Hematopoietic multipotent progenitor cell treated with erythropoietin and hydrocortisone succinate and interleukin-3 and kit ligand, for 8 days (in vitro differentiated cells): Measurements from ENCODE around the gene RAMACL.
"Not testable (repeated sequence)": the region's sequence is repeated elsewhere in the genome, so short reads cannot be mapped to it uniquely, and the experiment has no call there.

ENCODE experiments used
- DNase-seq: peaks from one replicate; pipeline ENCODE4 v3.0.0-alpha.2; 2015

RAMACL gene

DNA sequence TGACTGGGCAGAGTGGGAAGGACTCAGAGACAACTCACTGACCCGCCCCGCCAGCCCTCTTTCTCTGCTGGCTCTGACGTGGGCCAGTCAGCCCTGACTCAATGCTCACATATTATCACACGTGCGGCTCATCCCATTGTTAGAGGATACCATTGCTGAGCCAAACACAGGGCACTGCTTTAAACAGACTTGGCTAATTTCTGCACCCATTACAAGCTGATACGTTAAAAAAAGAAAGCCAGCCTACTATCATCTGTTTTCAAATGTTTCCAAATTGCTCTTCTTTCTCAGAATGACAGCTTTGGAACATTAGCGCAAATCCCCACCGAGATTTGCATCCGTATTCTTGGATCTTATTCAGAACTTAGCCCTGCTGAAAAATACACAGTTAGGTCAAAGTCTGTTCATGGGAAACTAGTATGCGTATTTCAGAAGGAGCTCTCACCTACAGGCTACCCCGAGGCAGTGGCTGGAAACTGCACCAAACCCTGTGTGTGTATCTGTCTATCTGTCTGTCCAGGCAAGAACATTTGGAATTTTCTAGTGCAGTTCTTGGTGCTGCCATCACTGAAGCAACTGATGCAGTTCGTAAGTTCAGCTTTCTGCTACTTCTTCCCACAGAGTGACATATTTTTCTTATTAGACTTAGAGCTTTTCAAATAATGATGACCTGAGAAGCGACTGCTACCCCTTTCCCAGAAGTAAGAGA lies 32.8 kb downstream of the RAMACL start:
- DNase-seq: no peak

DNA sequence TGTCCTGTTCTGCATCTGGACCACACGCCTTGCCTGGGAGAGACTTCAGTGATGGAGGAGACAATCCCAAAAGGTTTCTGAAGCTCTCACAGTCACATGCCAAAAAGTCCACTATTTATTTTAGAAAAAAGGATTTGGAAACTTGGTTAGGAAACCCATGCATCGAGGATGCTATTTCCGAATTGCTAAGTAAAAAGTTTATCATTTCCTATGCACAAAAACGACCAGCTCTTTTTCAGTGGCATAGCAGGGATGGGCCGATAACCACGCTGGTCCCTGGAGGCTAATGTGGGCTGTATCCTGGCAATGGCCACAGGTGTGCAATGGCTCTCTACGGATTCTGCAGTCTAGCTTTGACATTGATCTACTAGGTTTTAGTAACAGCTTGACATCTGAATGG lies 33.9 kb downstream of the RAMACL start:
- DNase-seq: no peak

DNA sequence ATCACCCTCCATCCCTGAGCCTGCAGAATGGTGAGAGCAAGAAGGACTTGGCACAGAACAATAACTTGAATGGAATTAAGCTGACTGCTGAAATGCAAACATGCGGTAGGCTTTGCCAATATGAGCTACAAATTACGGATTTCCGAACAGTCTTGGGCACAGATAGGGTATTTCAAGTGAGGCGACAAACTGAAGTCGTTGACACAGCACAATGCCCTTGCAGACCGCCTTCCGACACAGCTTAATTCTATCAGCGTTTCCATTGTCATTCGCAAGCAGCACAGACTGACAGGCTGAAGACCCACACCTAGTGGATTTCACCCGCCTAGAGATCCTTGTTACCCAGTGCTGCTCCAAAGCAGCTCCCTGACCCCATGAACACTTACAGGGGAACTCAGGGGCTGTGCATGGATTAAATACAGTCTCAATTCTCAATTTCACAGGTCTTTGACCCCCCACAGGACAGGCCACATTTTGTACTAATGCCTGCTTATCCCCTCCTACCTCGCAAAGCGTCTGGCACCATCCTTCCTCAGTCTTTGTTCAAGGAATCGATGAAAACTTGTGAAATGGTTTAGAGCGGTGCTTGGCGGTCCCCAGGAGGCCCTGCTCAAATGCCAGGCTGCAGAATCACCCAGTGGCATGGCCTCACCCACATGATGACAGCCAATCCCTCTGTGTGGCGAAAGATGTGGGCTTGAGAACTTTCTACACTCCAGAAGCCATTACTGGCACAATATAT lies 34.6 kb downstream of the RAMACL start:
- no peak for DNase-seq

DNA sequence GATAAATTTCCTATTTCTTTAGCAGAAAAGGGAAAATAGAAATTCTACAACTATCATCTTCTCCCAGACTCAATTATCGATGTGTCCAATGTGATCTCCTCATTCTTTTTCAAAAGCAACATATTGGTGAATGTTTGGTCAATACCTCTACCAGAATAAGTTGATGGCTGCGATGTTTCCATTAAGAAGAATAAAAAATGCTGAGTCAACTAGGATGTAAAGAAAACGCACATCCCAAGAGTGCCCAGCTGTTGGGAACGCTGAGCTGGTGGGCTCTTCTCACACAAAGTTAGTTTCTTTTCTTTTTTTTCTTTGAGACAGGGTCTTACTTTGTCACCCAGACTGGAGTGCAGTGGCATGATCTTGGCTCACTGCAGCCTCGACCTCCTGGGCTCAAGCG lies 39.8 kb downstream of the RAMACL start:
- no peak for DNase-seq

DNA sequence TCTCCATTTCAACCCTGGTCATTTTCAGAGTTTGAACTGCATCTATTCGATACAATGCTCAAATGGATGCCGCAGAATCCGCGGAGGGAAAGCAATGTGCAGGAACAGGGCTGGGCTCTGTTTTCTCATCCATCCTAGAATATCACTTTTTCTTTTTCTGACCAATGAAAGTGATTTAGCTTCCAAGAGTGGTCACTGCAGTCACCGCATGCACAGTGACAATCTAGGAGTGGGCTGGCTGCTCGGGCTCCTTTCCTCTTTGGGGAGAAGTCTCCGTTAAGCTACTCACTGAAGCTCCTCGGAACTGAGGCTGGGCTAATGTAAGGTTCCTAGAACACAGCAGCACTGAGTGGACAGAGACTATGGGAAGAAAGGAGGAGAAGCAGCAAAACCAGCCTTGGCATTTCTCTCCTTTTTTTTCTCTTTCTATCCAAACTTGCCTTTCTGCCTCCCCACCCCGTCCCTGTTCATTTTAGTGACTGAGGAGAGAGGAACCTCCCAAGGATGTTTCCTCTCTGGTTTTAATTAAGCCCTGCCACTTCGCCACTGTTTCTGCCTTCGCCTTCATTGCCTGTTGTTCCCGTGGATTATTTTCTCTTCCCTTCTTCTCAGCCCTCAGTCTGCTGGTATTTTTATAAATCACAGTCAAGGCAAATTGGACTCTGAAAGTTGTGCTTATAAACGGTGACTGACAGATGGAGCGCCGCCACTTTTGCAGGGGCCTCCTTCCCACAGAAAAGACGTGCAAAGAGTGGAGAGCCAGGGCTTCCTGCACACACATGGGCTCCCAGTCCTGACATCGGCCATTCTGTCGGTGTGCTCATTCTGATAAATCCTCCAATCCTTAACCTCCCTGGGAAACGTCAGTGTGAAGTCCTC lies 41.1 kb downstream of the RAMACL start:
- DNase-seq: no peak

DNA sequence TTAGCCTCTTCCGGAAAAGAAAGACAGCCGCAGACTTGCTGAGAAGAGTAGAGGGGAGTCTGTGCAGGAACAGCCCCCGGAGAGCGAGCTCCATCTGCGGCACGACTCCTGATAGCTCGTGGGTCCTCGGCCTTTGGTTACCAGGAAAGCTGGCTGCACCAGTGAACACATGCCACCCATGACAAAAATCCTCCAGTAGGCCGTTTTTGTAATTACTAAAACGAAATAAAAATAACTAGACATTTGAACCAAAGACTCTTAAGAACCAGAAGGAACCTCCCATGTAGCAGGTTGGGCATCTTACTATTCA lies 42.2 kb downstream of the RAMACL start:
- DNase-seq: no peak

DNA sequence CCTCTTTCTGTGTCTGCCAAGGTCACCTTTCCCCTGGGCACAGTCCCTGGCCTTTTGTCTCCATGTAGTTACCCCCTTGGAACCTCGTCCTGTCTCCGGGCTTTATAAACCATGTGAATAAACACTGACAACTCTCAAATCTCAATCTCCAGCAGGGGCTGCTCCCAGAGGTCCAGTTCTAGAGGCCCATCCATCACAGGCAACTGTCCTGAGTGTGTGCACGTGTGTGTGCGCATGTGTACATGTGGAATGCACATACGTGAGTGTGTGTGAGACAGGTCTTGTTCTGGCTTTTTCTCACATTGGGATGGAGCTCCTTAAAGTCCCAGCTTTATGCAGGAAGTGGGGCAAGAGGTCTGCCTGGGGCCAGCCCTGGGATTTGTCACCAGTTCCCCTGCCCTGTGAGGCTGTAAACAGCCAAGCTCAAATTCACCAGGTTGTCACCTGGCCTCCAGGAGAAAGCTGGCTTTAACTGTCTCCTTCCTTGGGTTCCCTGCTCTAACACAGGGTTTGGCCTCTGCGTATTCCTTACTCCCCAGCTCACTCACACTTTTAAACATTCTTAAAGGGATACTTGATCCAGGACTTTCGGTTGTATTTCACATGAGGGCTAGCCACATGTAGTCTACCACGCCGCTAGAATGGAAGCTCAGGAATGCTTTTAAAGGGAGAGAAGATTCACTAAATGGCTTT lies 42.7 kb downstream of the RAMACL start:
- DNase-seq: no peak

DNA sequence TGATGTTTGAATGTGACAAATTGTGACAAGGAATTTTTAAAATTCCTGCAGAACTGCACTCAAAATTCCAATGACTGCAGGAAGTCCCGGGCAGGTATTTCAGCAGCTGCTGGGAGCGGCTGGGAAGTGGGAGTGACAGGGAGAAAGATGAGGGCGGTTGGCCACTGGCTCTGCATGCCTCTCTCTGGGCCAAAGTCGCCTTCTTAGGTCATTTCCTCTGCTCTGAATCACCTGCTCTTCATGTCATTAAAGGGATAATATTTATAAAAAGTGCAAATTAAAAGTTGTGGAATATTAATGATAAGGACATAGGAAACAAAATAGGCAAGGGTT lies 43.9 kb downstream of the RAMACL start:
- no peak for DNase-seq

DNA sequence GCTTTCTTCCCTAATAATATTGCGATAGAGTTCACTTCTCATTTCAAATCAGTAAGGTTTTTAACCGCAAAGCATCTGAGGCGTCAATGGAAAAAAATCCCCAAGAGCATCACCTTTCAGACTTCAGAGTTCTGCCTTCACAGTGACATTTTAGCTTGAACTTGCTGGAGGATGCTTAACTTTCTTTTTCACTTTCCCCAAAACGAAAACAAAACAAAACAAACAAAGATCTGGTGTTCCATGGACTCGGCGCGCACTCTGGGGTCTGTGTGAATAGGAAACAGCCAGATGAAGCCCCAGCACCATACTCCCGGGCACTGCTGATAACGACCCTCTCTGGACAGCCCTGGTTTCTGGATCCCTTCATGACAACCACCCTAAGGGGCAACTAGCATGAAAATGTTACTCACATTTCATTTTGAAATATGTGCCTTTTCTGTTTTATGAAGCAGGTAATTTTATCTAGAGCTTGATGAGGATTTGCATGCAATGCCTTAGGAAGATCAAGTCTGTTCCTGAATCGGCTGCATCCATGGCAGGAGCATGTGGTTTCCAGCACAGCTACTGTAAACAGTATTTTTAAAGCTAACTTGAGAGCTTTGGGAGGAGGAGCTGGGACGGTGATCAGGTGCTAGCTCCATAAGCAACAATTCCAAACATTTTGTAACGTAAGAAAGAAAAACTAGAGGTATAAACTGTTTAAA lies 44.5 kb downstream of the RAMACL start:
- DNase-seq: no peak

DNA sequence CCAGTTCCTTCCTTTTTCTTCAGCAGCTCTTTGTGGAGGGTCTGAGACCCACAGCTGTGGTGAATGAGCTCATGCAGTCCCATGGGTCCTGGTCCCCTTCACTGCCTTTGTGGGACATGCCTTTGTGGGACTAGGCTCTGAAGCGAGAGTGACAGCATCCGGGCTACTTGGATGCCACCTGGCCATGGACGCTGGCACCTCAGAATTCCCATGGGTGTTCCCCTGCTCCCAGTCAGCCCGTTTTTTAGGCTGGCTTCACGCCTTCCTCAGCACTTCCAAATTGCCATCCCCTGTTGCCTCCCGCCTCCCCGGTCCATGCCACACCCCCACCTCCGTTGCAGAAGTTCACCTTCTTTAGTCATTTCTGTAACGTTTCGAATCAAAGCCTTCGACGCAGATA lies 45.1 kb downstream of the RAMACL start:
- no peak for DNase-seq

DNA sequence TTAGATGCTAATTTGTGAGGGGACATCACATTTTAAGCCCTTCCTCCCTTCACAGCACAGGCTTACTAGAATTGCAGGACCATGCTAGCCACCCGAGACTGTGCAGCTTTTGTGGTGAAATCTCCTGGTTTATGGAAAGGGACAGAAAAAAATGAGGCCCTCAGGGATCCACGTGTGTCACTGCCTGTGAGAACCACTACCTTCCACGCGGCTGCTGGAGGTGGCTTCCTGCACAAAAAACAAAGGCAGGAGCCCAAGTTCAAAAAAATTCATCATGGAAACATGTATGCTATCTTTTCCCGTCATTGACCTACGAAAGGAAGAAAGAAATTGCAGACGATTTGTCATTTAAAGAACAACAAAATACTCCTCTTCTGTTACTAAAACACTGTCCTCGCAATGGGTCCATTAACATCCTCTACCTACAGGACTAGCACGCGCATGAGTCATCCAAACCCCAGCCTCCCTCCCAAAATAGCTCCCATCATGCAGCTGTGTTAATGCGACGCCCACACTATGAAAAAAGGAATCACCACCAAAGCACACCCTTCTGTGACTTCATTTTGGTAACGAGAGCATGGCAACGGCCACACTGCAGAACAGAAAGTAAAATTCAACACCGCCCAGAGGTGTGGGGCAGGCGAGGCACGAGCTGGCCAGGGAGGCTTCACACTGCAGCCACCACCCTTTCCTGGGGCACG lies 45.7 kb downstream of the RAMACL start:
- DNase-seq: no peak

DNA sequence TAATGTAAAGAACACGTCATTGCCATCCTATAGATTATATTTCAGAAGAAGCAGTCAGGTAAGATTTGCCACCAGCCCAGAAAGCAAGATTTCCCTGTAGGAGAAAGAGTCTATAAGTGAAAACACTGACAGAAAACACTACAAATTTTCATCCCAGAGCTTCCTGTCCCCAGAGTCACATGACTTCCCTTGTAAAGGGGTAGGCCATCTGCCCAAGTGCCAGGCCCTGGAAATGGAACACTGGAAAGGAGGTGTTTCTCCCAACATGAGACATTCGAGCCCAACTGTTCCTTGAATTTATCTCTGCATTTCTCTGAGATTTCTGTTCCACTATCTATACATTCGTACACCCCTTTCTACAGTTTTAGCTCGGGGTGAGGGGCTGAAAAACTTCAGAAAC lies 46.9 kb downstream of the RAMACL start:
- no peak for DNase-seq

DNA sequence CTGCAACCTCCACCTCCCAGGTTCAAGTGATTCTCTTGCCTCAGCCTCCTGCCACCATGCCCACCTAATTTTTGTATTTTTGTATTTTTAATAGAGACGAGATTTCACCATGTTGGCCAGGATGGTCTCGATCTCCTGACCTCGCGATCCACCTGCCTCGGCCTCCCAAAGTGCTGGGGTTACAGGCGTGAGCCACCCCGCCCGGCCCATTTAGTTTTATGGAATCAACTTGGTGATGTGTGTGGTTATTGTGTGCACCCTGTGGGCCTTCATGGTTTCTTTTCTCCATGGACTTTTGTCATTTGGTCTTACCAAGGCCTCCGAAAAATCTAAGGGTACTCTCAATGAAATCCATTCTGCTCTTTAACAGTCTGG lies 47.5 kb downstream of the RAMACL start:
- DNase-seq: not testable (repeated sequence)

DNA sequence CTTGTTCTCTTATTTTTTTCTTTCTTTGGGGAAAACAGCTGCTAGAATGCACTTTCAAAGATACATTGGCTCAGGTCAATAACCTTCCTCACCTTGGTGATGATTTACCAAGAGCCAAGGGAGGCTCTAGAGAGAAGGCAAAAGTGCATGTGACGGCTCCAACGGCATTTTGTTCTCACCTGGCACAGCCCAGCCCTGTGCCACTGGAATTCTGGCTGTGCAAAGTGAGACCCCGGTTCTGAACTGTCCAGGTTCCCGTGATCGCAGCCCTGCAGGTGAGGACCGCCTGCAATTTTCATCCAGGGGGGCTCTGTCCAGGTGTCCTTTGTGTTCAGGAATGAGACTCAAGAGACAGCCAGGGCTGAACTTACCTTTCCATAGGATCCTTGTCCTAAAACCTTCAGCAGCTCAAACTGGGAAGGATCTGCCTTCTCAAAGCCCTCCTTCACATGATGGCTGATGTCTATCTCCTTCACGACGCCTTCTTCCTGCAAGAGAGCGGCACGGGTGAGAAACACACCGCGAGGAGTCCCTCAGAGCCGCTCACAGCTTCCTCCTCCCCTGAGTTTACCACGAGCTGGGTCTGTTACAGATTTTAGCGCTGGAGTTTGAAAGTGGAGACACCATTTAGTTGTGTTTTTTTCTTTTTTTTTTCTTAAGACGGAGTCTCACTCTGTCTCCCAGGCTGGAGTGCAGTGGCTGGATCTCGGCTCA lies 48.0 kb downstream of the RAMACL start:
- no peak for DNase-seq

DNA sequence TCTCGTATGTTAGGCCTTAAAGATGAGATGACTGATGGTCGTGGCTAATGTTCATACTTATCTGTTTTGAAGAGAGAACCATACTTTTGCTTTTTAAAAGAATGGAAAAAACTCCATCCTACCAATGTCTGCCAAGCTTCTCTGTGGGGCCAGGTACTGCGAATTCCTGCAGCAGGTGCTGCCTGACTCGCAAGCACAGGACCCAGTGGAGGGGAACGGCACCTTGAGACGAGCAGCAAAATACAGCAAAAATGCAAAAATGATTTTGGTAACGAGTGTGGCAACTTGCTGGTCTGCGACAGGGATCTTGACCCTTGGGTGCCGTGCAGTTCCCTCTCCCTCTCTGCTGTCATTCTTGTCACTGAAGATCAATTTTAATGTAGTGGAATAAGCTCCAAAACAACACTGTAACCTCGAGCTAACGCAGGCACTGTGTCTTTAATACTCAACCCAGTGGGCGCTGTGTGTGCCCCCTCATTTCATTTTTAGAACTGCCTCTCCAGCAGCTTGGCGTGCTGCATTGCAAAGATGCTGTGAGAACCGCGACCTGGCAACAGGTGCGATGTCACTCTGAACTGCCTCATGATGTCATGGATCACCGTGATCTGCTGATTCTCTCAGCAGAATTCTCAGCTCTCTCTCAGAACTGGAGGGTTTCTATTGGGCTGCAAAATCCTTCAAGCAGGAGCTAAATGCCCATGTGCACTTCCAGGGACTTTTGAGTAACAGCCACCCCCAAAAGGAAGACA lies 51.6 kb downstream of the RAMACL start:
- DNase-seq: no peak

DNA sequence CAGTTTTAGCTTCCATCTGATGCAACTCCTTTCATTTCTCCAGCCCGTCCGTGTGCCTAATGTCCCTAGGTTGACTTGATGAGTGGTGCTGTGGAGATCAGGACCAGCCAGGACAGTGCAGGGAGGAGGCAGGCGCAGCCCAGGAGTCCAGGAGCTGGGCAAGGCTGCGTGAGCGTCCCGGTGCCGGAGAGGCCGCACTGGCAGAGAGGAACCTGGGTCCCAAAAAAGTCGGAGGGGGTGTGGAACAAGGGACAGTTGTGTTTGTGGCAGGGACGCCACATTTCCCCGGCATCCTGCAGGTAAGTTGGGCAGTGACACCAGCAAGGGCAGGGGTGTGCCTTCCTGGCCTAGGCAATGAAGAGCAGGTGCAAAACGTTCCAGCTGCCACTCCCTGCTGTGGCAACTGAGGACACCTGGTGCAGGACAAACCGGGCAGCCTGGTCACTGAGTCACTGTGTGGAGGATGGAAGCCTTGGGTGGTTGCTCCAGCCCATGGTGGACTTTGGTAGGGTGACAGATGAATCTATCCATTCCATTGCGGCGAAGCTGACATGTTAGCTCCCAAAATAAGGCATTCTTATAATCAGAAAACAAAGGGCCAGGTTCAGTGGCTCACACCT lies 53.2 kb downstream of the RAMACL start:
- DNase-seq: no peak
